NOMO-1 treated with dmso at 0.1 percent for 144 hours (cell line): Measurements from ENCODE around the gene RND1.

ENCODE experiments used
- DNase-seq: peaks from one replicate; lab custom pipeline; 2025; ENCODE audit not compliant: unreplicated experiment; lab: John Stamatoyannopoulos, UW

The RND1 gene

DNA sequence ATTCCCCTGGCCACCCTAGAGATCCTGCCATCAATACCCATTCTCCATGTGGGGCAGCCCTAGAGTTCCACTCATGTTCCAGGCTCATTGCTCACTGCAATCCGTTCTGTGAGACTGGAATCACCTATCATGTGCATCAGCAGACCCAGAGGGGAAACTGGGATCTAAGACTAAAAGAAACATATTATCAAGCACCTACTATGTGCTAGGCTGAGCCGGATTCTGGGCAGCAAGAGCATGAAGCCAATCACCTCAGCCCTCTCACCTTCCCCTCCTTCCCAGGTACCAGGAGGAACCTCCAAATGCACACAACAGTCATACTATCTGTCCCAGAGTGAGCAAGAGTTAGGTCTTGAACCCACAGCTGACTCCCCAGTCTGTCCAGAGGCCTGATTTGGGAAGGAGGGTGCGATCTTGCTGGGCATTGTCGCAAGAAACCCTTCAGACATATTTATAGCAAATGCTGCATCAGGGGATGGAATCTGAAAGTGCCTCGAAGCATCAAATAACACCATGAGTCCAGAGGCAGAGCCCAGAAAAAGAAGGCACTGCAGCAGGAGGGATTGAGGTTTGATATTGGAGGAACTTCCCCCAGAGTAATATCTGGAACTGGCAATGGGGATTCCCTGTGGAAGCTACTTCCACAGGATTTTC, 54.1 kb downstream of the RND1 start:
- DNase-seq = no peak

DNA sequence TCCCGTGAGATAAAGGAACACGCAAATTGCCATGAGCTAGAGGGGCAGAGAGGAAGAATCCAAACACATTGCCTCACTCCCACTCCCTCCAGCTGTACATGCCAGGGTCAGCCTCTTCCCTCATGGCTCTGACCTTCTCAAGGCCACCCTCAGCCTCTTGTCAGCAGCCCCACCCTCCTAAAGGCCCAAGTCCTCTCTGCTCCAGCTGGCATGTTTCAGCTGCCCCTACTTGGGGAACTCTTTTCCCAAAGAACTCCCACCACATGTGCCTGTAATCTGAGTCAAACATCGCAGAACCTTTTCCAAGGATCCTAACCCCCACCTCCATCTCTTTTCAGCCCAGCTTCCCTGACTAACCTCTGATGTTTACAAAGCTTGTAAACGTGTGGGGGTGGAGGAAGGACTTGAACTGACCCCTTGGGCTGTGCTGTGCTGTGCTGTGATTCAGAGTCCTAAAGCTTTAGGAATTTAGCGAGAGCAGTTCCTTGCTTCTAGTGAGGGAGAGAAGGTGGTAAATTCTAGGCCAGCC, 54.7 kb downstream of the RND1 start:
- DNase-seq = no peak

DNA sequence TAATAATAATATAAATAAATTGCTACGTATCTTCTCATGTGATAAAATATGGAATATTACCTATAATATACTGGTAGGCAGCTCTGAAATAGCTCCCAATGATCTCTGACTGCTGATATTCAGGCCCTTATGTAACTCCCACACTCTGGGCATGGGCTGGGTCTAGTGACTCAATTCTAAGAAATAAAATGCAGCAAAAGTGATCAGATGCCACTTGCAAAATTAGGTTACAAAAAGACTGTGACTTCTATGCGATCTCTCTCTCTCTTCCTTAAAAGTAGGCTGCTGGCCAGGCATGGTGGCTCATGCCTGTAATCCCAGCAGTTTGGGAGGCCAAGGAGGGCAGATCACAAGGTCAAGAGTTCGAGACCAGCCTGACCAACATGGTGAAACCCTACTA, 57.7 kb downstream of the RND1 start:
- no peak for DNase-seq
